SJSA1 (cell line): Measurements from ENCODE around the gene CISD1. TPM values are rescaled to one million over a fixed set of nuclear protein-coding genes. Genes with fewer than 3 reads are reported as not detected.

Experiments used
- DNase-seq, 2 experiments: peaks; one replicate each; pipeline ENCODE4 v3.0.0-alpha.2; 2015 to 2020; ENCODE audit warnings: low spot score in 2 of 2, low read depth in 1 of 2
- H3K27ac ChIP-seq: fragments of 250-450 bp; sonication (Bioruptor Pico); 2 replicates; pipeline ENCODE4 v1.5.1; 2020; ENCODE audit warnings: mild to moderate bottlenecking, moderate library complexity
- H3K27me3 ChIP-seq: fragments of 250-450 bp; sonication (Bioruptor Pico); replicated peaks from 2 replicates; pipeline ENCODE4 v1.5.1; 2020; ENCODE audit warnings: mild to moderate bottlenecking, moderate library complexity
- H3K36me3 ChIP-seq: fragments of 250-450 bp; sonication (Bioruptor Pico); 2 replicates; pipeline ENCODE4 v1.5.1; 2020; ENCODE audit warnings: mild to moderate bottlenecking
- H3K4me1 ChIP-seq: fragments of 250-450 bp; sonication (Bioruptor Pico); replicated peaks from 2 replicates; pipeline ENCODE4 v1.6.1; 2021; ENCODE audit warnings: mild to moderate bottlenecking
- H3K4me3 ChIP-seq: fragments of 250-450 bp; sonication (Bioruptor Pico); 2 replicates; pipeline ENCODE4 v1.5.1; 2020; ENCODE audit warnings: mild to moderate bottlenecking
- H3K9me3 ChIP-seq: fragments of 250-450 bp; sonication (Bioruptor Pico); replicated peaks from 2 replicates; pipeline ENCODE4 v1.5.1; 2020; ENCODE audit warnings: mild to moderate bottlenecking
- total RNA-seq: library from RNA; depleted of rRNA; stranded (reverse); fragments of >200 nt; shearing (Covaris generic); gene quantifications from 2 replicates; pipeline ENCODE4 v1.2.3, GENCODE V29; 2014

Gene CISD1
- total RNA-seq, 1 experiment from 2014 or later: 52.3 TPM

- Histone ChIP-seq H3K9me3 (no peaks in the 10 kb centered on the region), H3K27me3 (no peaks in the 10 kb centered on the region), H3K4me1 (peaks cover 29% of the 10 kb centered on the region), H3K27ac (peak overlapping the region; percentile 79), H3K4me3 (peak overlapping the region; percentile 60), H3K36me3 (peaks cover 4% of the 10 kb centered on the region; the same call in 1 of the 2 replicates)
- DNase-seq: no peak
Observed at GRCh38 chr10:58269782-58270290, 874 bp downstream of the CISD1 start.

- Histone ChIP-seq H3K4me1 (peaks cover 24% of the 10 kb centered on the region), H3K36me3 (peaks cover 19% of the 10 kb centered on the region), H3K4me3 (no peak overlapping the region), H3K27ac (no peak overlapping the region), H3K27me3 (no peaks in the 10 kb centered on the region), H3K9me3 (no peaks in the 10 kb centered on the region)
- DNase-seq: no peak
Observed at GRCh38 chr10:58275261-58275660, 6.3 kb downstream of the CISD1 start.

- Histone ChIP-seq H3K27ac (no peak overlapping the region), H3K27me3 (no peaks in the 10 kb centered on the region), H3K9me3 (no peaks in the 10 kb centered on the region), H3K4me3 (no peak overlapping the region), H3K36me3 (peaks cover 19% of the 10 kb centered on the region), H3K4me1 (peaks cover 27% of the 10 kb centered on the region)
- DNase-seq: no peak
Observed at GRCh38 chr10:58275908-58276307, 6.9 kb downstream of the CISD1 start.

GRCh38 chr10:58278274-58278961 lies 9.5 kb downstream of the CISD1 start:
- DNase-seq: no peak
- peaks cover 19% of the 10 kb centered on the region for H3K36me3 ChIP-seq
- no peak overlapping the region for H3K4me3 ChIP-seq
- H3K4me1 ChIP-seq: peaks cover 52% of the 10 kb centered on the region
- H3K9me3 ChIP-seq: no peaks in the 10 kb centered on the region
- no peaks in the 10 kb centered on the region for H3K27me3 ChIP-seq
- no peak overlapping the region for H3K27ac ChIP-seq

GRCh38 chr10:58278962-58279307 lies 10.0 kb downstream of the CISD1 start:
- DNase-seq: no peak
- Histone ChIP-seq H3K36me3 (peaks cover 19% of the 10 kb centered on the region), H3K4me3 (no peak overlapping the region)

GRCh38 chr10:58280477-58280876 lies 11.5 kb downstream of the CISD1 start:
- Histone ChIP-seq H3K27me3 (no peaks in the 10 kb centered on the region), H3K9me3 (no peaks in the 10 kb centered on the region), H3K27ac (peak overlapping the region; percentile 55), H3K4me1 (peaks cover 44% of the 10 kb centered on the region), H3K4me3 (no peak overlapping the region), H3K36me3 (peaks cover 15% of the 10 kb centered on the region)
- DNase-seq: no peak

More at GRCh38 chr10:58278962-58279307, 10.0 kb downstream of the CISD1 start:
- peaks cover 50% of the 10 kb centered on the region for H3K4me1 ChIP-seq
- no peak overlapping the region for H3K27ac ChIP-seq
- no peaks in the 10 kb centered on the region for H3K27me3 ChIP-seq
- H3K9me3 ChIP-seq: no peaks in the 10 kb centered on the region

- H3K4me1 ChIP-seq: peaks cover 40% of the 10 kb centered on the region
- H3K27ac ChIP-seq: peak overlapping the region; percentile 55
- peak in 1 of 2 experiments; percentile 71 for DNase-seq
- H3K9me3 ChIP-seq: no peaks in the 10 kb centered on the region
- H3K27me3 ChIP-seq: no peaks in the 10 kb centered on the region
- H3K4me3 ChIP-seq: no peak overlapping the region
- H3K36me3 ChIP-seq: peaks cover 15% of the 10 kb centered on the region
Observed at GRCh38 chr10:58281092-58281752, 12.3 kb downstream of the CISD1 start.

- peak in 1 of 2 experiments; percentile 57 for DNase-seq
- H3K4me3 ChIP-seq: peak overlapping the region; percentile 21
- no peaks in the 10 kb centered on the region for H3K27me3 ChIP-seq
- peaks cover 11% of the 10 kb centered on the region for H3K36me3 ChIP-seq
- peaks cover 44% of the 10 kb centered on the region for H3K4me1 ChIP-seq
- no peaks in the 10 kb centered on the region for H3K9me3 ChIP-seq
- H3K27ac ChIP-seq: peak overlapping the region; percentile 55
Observed at GRCh38 chr10:58282615-58283014, 13.7 kb downstream of the CISD1 start.

GRCh38 chr10:58291538-58292174 lies 22.7 kb downstream of the CISD1 start:
- DNase-seq: no peak
- H3K27ac ChIP-seq: no peak overlapping the region
- no peaks in the 10 kb centered on the region for H3K36me3 ChIP-seq
- no peaks in the 10 kb centered on the region for H3K27me3 ChIP-seq
- H3K4me1 ChIP-seq: no peaks in the 10 kb centered on the region; the same call in none of the 2 replicates
- H3K9me3 ChIP-seq: no peaks in the 10 kb centered on the region
- no peak overlapping the region for H3K4me3 ChIP-seq

- no peaks in the 10 kb centered on the region for H3K36me3 ChIP-seq
- DNase-seq: no peak
- no peaks in the 10 kb centered on the region for H3K4me1 ChIP-seq
- H3K27ac ChIP-seq: no peak overlapping the region
- H3K4me3 ChIP-seq: no peak overlapping the region
- H3K9me3 ChIP-seq: no peaks in the 10 kb centered on the region
- no peaks in the 10 kb centered on the region for H3K27me3 ChIP-seq
Observed at GRCh38 chr10:58293989-58294388, 25.0 kb downstream of the CISD1 start.

- Histone ChIP-seq H3K36me3 (no peaks in the 10 kb centered on the region), H3K27me3 (no peaks in the 10 kb centered on the region; the same call in 1 of the 2 replicates), H3K4me3 (no peak overlapping the region), H3K27ac (no peak overlapping the region), H3K9me3 (no peaks in the 10 kb centered on the region), H3K4me1 (no peaks in the 10 kb centered on the region)
- peak; percentile 50 to 55 for DNase-seq
Observed at GRCh38 chr10:58299580-58299979, 30.6 kb downstream of the CISD1 start.

- no peak for DNase-seq
- Histone ChIP-seq H3K27me3 (no peaks in the 10 kb centered on the region; the same call in 1 of the 2 replicates), H3K36me3 (no peaks in the 10 kb centered on the region), H3K9me3 (no peaks in the 10 kb centered on the region), H3K27ac (no peak overlapping the region), H3K4me1 (no peaks in the 10 kb centered on the region), H3K4me3 (no peak overlapping the region)
Observed at GRCh38 chr10:58300676-58301075, 31.7 kb downstream of the CISD1 start.

- Histone ChIP-seq H3K36me3 (no peaks in the 10 kb centered on the region), H3K4me3 (no peak overlapping the region), H3K27ac (no peak overlapping the region), H3K9me3 (no peaks in the 10 kb centered on the region), H3K27me3 (peaks cover under 1% of the 10 kb centered on the region; the same call in 1 of the 2 replicates), H3K4me1 (no peaks in the 10 kb centered on the region)
- no peak for DNase-seq
Observed at GRCh38 chr10:58302254-58302653, 33.3 kb downstream of the CISD1 start.
